Measurements from ENCODE around the gene TMCC1. TPM values are rescaled to one million over a fixed set of nuclear protein-coding genes. Genes with fewer than 3 reads are reported as not detected.

The TMCC1 gene
- polyA plus RNA-seq, 2 of the 4 experiments (the other 2 are of a cell fraction): 30.3 to 75.7 TPM

DNA sequence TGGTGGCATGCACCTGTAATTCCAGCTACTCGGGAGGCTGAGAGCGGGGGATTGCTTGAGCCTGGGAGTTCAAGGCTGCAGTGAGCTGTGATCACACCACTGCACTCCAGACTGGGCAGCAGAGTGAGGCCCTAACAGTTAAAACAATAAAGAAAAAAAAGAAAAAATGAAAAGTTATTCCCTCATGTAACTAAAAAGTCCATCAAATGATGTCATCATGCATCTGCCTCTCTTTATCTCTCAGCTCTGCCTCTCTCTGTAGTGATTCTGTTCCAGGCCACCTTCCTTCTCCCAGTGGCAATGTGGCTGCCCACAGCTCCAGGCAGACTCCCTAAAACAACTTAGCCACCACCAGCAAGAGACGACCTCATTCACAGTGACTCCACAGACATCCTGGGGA lies 49.5 kb upstream of the TMCC1 start (continued):
- TF ChIP-seq, protein P1, sequence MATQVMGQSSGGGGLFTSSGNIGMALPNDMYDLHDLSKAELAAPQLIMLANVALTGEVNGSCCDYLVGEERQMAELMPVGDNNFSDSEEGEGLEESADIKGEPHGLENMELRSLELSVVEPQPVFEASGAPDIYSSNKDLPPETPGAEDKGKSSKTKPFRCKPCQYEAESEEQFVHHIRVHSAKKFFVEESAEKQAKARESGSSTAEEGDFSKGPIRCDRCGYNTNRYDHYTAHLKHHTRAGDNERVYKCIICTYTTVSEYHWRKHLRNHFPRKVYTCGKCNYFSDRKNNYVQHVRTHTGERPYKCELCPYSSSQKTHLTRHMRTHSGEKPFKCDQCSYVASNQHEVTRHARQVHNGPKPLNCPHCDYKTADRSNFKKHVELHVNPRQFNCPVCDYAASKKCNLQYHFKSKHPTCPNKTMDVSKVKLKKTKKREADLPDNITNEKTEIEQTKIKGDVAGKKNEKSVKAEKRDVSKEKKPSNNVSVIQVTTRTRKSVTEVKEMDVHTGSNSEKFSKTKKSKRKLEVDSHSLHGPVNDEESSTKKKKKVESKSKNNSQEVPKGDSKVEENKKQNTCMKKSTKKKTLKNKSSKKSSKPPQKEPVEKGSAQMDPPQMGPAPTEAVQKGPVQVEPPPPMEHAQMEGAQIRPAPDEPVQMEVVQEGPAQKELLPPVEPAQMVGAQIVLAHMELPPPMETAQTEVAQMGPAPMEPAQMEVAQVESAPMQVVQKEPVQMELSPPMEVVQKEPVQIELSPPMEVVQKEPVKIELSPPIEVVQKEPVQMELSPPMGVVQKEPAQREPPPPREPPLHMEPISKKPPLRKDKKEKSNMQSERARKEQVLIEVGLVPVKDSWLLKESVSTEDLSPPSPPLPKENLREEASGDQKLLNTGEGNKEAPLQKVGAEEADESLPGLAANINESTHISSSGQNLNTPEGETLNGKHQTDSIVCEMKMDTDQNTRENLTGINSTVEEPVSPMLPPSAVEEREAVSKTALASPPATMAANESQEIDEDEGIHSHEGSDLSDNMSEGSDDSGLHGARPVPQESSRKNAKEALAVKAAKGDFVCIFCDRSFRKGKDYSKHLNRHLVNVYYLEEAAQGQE (IDR thresholded peaks at IDR 0.05): no peak
- TF ChIP-seq ZC3H11A (IDR thresholded peaks at IDR 0.05) (no peak), HOXB5 (CRISPR knock-in tag; IDR thresholded peaks at IDR 0.05) (no peak), NR3C1 (IDR thresholded peaks at IDR 0.05) (no peak), POLR2A (IDR thresholded peaks at IDR 0.05; ENCODE audit: low read length) (no peak), USF2 (IDR thresholded peaks at IDR 0.05) (no peak), RCOR1 (IDR thresholded peaks at IDR 0.05; ENCODE audit: low read depth, low read length) (no peak)
- TF ChIP-seq, protein P2, sequence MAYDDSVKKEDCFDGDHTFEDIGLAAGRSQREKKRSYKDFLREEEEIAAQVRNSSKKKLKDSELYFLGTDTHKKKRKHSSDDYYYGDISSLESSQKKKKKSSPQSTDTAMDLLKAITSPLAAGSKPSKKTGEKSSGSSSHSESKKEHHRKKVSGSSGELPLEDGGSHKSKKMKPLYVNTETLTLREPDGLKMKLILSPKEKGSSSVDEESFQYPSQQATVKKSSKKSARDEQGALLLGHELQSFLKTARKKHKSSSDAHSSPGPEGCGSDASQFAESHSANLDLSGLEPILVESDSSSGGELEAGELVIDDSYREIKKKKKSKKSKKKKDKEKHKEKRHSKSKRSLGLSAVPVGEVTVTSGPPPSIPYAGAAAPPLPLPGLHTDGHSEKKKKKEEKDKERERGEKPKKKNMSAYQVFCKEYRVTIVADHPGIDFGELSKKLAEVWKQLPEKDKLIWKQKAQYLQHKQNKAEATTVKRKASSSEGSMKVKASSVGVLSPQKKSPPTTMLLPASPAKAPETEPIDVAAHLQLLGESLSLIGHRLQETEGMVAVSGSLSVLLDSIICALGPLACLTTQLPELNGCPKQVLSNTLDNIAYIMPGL (CRISPR knock-in tag; IDR thresholded peaks at IDR 0.05; ENCODE audit: borderline replicate concordance): no peak

GRCh38 chr3:129942296-129942695 lies 48.8 kb upstream of the TMCC1 start:
- Histone ChIP-seq H3K27ac (no peak overlapping the region), H3K4me3 (no peak overlapping the region), H3K4me2 (no peak overlapping the region), H3K9me3 (0 out of 3 replicates have a peak, but pooled peaks cover 4% of the 10 kb centered on the region), H3K4me1 (no peaks in the 10 kb centered on the region)
- FAIRE-seq: no peak
- ATAC-seq: peak; percentile 92 to 96
- ChIA-PET POLR2A (no interaction called here), CTCF (interaction anchor here (0.5 to 5.6 kb wide), 42 partner anchors 8 to 1365 kb away, joined by 3 to 69 read pairs (median 4); partner anchors contain the start of gene TRH)
- peak; percentile 85 for TF ChIP-seq SMC3 (IDR thresholded peaks at IDR 0.05)
- peak; percentile 61 for TF ChIP-seq CTCF (IDR thresholded peaks at IDR 0.05)
- no peak for TF ChIP-seq CHD2 (IDR thresholded peaks at IDR 0.05; ENCODE audit: low read length, partially characterized antibody)
- TF ChIP-seq PHF8 (IDR thresholded peaks at IDR 0.05; ENCODE audit: borderline replicate concordance, low read depth): no peak
- TF ChIP-seq RAD21 (conservative IDR thresholded peaks at IDR 0.05 in 1 of 2, IDR thresholded peaks at IDR 0.05 in 1 of 2): peak; percentile 83 to 86
- WGBS (ENCODE audit: missing lambda C conversion rate): 18% methylated on average over 7 of the region's 7 CpGs
- DNase-seq (ENCODE audit: low read depth in 1 of 2, low spot score in 1 of 2): peak; percentile 60 to 70

DNA sequence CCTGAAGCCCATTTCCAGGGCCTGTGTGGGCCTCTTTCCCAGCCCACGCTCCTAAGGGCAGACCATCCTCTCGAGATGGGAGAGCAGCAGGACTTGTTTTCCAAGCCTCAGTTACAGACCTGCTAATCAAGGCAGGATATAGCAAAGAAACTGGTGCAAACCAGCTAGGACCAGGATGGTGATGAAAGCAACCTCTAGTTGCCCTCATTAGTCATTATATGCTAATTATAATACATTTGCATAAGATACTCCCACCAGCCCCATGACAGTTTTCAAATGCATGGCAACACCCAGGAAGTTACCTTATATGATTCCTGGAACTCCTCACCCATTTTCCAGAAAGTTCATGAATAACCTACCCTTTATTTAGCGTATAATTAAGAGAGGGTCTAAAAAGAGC lies 46.6 kb upstream of the TMCC1 start:
- WGBS (ENCODE audit: missing lambda C conversion rate): 89% methylated on average over 3 of the region's 3 CpGs
- CTCF ChIA-PET: interaction anchor here (1.2 to 5.6 kb wide), 6 partner anchors 19 to 450 kb away, joined by 3 to 69 read pairs (median 26); no protein-coding TSS in a partner anchor
- Histone ChIP-seq H3K4me2 (no peak overlapping the region), H3K9me3 (no peaks in the 10 kb centered on the region), H3K4me1 (peaks cover 4% of the 10 kb centered on the region; the same call in 1 of the 3 replicates), H3K4me3 (no peak overlapping the region), H3K27ac (no peak overlapping the region)
- DNase-seq (ENCODE audit: low read depth in 1 of 2, low spot score in 1 of 2) (no peak), FAIRE-seq (no peak), ATAC-seq (no peak)
- POLR2A ChIA-PET: no interaction called here
- TF ChIP-seq, protein P1 (IDR thresholded peaks at IDR 0.05): no peak
- TF ChIP-seq FOSB (CRISPR knock-in tag; IDR thresholded peaks at IDR 0.05) (no peak), JUN (IDR thresholded peaks at IDR 0.05) (no peak), HOXA7 (CRISPR knock-in tag; IDR thresholded peaks at IDR 0.05) (no peak), NFE2L2 (conservative IDR thresholded peaks at IDR 0.05; ENCODE audit: low read length) (no peak), EP300 (IDR thresholded peaks at IDR 0.05) (no peak), HDAC2 (IDR thresholded peaks at IDR 0.05) (no peak), RCOR1 (IDR thresholded peaks at IDR 0.05; ENCODE audit: low read depth, low read length) (no peak)
- TF ChIP-seq, protein P3, sequence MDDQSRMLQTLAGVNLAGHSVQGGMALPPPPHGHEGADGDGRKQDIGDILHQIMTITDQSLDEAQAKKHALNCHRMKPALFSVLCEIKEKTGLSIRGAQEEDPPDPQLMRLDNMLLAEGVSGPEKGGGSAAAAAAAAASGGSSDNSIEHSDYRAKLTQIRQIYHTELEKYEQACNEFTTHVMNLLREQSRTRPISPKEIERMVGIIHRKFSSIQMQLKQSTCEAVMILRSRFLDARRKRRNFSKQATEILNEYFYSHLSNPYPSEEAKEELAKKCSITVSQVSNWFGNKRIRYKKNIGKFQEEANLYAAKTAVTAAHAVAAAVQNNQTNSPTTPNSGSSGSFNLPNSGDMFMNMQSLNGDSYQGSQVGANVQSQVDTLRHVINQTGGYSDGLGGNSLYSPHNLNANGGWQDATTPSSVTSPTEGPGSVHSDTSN (IDR thresholded peaks at IDR 0.05): no peak
- TF ChIP-seq, protein P4, sequence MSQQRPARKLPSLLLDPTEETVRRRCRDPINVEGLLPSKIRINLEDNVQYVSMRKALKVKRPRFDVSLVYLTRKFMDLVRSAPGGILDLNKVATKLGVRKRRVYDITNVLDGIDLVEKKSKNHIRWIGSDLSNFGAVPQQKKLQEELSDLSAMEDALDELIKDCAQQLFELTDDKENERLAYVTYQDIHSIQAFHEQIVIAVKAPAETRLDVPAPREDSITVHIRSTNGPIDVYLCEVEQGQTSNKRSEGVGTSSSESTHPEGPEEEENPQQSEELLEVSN (IDR thresholded peaks at IDR 0.05; ENCODE audit: borderline replicate concordance, low read depth): no peak

Data from A549 (cell line).